GM18907 (cell line): ENCODE results near the gene STAP2.
"Not testable (repeated sequence)": the region's sequence is repeated elsewhere in the genome, so short reads cannot be mapped to it uniquely, and the experiment has no call there.

ENCODE experiments used
- ATAC-seq: cut with Tn5 transposase; IDR thresholded peaks from one replicate; pipeline ENCODE4 v1.9.1; 2021; ENCODE audit warnings: mild to moderate bottlenecking, moderate library complexity; ENCODE audit not compliant: unreplicated experiment

Gene STAP2

DNA sequence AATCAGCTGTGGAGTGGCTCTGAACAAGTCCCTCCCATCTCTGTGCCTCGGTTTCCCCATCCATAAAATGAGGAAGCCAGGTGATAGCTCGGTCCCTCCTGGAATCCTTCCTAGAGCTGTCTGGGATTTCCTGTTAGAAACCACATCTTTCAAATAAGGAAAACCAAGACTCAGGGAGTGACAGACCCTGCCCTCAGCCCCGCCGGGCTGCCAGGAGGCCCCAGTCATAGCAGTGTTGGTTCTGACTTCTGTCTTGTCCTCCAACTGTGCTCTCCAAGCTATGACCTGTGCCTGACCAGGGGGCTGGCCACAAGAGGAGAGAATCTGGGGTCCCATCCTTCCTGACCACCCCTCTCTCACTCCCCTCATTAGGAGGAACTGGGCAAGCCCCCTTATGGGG, 60.6 kb downstream of the STAP2 start:
- no peak for ATAC-seq

DNA sequence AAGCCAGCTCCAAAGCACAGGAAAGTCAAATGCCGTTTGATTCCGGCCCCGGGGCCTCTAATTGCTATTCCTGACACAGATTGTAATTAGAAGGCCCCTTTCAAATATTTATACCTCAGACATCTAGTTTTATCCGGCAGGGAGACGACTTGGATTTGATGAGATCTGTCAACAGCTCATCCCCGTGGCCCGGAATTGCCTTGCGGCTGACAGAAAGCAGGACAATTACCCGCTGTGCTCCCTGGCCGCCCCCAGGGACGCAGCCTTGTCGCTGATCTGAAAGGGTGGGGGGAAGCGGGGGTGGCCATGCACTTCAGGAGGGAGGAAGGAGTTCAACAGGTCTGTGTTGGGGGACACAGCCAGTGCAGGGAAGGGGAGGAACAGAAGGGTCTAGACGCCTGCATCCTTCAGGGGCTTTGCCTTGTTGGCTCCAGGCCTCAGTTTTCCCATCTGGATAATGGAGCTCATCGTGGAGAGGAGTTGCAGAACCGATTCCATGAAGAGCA, 61.4 kb downstream of the STAP2 start:
- ATAC-seq: no peak

DNA sequence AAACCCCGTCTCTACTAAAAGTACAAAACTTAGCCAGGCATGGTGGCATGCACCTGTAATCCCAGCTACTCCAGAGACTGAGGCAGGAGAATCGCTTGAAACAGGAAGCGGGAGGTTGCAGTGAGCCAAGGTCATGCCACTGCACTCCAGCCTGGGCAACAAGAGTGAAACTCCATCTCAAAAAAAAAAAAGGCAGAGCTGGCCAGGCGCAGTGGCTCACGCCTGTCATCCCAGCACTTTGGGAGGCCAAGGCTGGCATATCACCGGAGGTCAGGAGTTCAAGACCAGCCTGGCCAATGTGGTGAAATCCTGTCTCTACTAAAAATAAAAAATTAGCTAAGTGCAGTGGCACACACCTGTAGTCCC, 64.3 kb downstream of the STAP2 start:
- ATAC-seq: not testable (repeated sequence)
